ENCODE results near the gene TBC1D17. TPM values are rescaled to one million over a fixed set of nuclear protein-coding genes. Genes with fewer than 3 reads are reported as not detected.

Gene TBC1D17
- total and polyA plus RNA-seq, 10 of the 15 experiments (the other 5 are each of a cell fraction or from before 2014, with no cell fraction given): 0.42 to 20.4 (median 11.2) TPM

DNA sequence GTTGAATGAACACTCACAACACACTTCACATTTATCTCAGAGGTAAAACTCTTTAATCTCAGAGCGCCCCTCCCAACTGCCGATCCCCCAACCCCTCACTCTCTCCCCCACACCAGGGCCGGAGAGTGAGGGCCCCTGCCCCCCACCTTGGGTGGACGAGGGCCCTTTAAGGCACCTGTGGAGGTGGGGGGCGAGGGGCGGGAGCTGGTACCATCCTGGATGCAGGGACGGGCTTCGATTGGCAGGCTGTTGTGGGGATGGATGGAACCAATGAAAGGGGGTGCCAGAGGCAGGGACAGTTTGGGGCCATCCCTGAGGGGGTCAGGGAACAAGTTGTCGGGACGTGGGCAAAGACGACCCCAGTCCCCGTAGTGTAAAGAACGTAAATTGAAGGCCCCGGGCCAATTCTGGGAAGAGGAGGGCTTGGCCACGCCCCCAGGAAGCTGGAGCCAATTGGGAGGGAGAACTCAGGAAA, 8.5 kb upstream of the TBC1D17 start (continued):
- TF ChIP-seq, protein P1, sequence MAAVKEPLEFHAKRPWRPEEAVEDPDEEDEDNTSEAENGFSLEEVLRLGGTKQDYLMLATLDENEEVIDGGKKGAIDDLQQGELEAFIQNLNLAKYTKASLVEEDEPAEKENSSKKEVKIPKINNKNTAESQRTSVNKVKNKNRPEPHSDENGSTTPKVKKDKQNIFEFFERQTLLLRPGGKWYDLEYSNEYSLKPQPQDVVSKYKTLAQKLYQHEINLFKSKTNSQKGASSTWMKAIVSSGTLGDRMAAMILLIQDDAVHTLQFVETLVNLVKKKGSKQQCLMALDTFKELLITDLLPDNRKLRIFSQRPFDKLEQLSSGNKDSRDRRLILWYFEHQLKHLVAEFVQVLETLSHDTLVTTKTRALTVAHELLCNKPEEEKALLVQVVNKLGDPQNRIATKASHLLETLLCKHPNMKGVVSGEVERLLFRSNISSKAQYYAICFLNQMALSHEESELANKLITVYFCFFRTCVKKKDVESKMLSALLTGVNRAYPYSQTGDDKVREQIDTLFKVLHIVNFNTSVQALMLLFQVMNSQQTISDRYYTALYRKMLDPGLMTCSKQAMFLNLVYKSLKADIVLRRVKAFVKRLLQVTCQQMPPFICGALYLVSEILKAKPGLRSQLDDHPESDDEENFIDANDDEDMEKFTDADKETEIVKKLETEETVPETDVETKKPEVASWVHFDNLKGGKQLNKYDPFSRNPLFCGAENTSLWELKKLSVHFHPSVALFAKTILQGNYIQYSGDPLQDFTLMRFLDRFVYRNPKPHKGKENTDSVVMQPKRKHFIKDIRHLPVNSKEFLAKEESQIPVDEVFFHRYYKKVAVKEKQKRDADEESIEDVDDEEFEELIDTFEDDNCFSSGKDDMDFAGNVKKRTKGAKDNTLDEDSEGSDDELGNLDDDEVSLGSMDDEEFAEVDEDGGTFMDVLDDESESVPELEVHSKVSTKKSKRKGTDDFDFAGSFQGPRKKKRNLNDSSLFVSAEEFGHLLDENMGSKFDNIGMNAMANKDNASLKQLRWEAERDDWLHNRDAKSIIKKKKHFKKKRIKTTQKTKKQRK (IDR thresholded peaks at IDR 0.05; ENCODE audit: low read depth, low read length): no peak
- TF ChIP-seq, protein P2, sequence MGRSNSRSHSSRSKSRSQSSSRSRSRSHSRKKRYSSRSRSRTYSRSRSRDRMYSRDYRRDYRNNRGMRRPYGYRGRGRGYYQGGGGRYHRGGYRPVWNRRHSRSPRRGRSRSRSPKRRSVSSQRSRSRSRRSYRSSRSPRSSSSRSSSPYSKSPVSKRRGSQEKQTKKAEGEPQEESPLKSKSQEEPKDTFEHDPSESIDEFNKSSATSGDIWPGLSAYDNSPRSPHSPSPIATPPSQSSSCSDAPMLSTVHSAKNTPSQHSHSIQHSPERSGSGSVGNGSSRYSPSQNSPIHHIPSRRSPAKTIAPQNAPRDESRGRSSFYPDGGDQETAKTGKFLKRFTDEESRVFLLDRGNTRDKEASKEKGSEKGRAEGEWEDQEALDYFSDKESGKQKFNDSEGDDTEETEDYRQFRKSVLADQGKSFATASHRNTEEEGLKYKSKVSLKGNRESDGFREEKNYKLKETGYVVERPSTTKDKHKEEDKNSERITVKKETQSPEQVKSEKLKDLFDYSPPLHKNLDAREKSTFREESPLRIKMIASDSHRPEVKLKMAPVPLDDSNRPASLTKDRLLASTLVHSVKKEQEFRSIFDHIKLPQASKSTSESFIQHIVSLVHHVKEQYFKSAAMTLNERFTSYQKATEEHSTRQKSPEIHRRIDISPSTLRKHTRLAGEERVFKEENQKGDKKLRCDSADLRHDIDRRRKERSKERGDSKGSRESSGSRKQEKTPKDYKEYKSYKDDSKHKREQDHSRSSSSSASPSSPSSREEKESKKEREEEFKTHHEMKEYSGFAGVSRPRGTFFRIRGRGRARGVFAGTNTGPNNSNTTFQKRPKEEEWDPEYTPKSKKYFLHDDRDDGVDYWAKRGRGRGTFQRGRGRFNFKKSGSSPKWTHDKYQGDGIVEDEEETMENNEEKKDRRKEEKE (IDR thresholded peaks at IDR 0.05): no peak
- TF ChIP-seq, protein P3, sequence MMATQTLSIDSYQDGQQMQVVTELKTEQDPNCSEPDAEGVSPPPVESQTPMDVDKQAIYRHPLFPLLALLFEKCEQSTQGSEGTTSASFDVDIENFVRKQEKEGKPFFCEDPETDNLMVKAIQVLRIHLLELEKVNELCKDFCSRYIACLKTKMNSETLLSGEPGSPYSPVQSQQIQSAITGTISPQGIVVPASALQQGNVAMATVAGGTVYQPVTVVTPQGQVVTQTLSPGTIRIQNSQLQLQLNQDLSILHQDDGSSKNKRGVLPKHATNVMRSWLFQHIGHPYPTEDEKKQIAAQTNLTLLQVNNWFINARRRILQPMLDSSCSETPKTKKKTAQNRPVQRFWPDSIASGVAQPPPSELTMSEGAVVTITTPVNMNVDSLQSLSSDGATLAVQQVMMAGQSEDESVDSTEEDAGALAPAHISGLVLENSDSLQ (IDR thresholded peaks at IDR 0.05): peak; percentile 74; the same call in 1 of the 2 replicates
- TF ChIP-seq SMARCA5 (IDR thresholded peaks at IDR 0.05): no peak
- no peak for TF ChIP-seq ETV6 (conservative IDR thresholded peaks at IDR 0.05 in 1 of 2, IDR thresholded peaks at IDR 0.05 in 1 of 2; ENCODE audit: borderline replicate concordance in 1 of 2, low read depth in 1 of 2)
- TF ChIP-seq POLR2A (IDR thresholded peaks at IDR 0.05; ENCODE audit: low read depth, low read length): 0 out of 2 replicates have a peak, but pooled peaks have one; percentile 9
